ENCODE data around the gene SLC19A1.
"Not testable (repeated sequence)": the region's sequence is repeated elsewhere in the genome, so short reads cannot be mapped to it uniquely, and the experiment has no call there.

DNA sequence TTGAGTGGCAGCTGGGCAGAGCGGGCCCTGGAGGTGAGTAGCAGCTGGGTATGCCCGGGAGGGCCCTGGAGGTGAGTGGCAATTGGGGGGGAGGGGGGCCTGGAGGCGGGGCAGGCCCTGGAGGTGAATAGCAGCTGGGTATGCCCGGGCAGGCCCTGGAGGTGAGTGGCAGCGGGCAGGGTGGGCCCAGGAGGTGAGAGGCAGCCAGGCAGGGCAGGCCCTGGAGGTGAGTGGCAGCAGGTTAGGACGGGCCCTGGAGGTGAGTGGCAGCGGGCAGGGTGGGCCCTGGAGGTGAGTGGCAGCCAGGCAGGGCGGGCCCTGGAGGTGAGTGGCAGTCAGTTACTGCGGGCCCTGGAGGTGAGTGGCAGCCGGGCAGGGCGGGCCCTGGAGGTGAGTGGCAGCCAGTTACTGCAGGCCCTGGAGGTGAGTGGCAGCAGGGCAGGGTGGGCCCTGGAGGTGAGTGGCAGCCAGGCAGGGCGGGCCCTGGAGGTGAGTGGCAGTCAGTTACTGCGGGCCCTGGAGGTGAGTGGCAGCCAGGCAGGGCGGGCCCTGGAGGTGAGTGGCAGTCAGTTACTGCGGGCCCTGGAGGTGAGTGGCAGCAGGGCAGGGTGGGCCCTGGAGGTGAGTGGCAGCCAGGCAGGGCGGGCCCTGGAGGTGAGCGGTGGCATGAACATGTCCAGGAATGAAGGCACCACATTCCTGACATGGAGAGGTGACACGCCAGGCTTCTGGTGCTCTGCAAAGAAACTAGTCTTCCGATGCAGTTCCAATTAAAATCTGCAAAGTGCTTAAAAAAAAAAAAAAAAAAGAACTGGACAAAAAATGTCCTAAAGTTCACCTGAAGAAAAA, 14.9 kb downstream of the SLC19A1 start:
- TF ChIP-seq TAF1 (IDR thresholded peaks at IDR 0.05; ENCODE audit: borderline replicate concordance, low read depth, low read length); POLR2A (IDR thresholded peaks at IDR 0.05; ENCODE audit: low read depth, low read length): not testable (repeated sequence)
